ENCODE data around the gene TULP4. TPM values are rescaled to one million over a fixed set of nuclear protein-coding genes. Genes with fewer than 3 reads are reported as not detected.
"Not testable (repeated sequence)": the region's sequence is repeated elsewhere in the genome, so short reads cannot be mapped to it uniquely, and the experiment has no call there.

Gene TULP4
- polyA plus RNA-seq, 10 donors: 13.1 to 21.9 (median 17.9) TPM

DNA sequence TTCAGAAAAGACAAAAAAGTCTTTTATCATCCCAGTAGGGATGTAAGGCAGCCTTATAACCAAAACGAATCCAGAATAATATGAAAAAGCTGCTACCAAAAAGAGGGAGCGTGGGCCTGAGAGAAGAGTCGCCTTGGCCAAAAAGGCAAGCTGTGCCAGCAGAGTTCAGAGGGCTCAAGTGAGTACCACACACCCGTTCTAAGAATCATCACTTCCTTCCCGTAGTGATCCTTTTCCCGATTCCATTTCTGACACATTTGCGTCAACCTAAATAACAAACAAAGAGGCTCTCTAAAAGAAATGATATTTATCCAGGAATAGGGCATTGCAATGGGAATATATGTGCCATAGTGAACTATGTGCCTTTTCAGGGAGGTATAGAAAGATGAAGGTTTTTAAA, 243.8 kb downstream of the TULP4 start:
- no peak for DNase-seq

DNA sequence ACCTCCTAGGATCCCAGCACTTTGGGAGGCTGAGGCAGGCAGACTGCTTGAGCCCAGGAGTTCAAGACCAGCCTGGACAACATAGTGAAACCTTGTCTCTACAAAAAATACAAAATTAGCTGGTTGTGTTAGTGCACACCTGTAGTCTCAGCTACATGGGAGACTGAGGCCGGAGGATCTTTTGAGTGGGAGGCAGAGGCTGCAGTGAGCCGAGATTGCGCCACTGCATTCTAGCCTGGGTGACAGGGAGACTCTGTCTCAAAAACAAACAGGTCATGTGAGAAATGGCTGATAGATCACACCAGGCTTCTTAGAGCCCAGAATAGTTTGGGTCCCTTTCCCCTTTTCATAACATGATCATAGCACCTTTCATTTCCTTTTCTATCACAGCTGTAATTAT, 244.8 kb downstream of the TULP4 start:
- not testable (repeated sequence) for DNase-seq

DNA sequence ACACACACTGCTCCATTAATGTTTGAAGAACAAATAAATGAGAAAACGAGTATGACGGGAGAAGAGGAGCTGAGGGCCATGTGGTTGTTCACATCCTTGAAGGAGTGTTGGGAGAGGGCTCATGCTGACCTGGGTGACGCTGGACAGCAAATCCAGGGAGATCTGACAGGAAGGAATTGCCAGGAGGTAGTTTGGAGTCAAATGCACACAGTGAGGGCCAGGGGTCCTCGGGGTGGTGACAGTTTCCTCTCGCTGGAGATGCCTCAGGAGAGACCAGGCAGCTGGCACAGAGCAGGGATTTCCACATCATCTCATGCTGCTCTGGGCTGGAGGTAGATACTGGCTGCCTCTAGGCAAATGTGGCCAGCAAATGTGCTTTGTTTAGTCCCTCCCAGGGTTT, 245.7 kb downstream of the TULP4 start:
- no peak for DNase-seq

DNA sequence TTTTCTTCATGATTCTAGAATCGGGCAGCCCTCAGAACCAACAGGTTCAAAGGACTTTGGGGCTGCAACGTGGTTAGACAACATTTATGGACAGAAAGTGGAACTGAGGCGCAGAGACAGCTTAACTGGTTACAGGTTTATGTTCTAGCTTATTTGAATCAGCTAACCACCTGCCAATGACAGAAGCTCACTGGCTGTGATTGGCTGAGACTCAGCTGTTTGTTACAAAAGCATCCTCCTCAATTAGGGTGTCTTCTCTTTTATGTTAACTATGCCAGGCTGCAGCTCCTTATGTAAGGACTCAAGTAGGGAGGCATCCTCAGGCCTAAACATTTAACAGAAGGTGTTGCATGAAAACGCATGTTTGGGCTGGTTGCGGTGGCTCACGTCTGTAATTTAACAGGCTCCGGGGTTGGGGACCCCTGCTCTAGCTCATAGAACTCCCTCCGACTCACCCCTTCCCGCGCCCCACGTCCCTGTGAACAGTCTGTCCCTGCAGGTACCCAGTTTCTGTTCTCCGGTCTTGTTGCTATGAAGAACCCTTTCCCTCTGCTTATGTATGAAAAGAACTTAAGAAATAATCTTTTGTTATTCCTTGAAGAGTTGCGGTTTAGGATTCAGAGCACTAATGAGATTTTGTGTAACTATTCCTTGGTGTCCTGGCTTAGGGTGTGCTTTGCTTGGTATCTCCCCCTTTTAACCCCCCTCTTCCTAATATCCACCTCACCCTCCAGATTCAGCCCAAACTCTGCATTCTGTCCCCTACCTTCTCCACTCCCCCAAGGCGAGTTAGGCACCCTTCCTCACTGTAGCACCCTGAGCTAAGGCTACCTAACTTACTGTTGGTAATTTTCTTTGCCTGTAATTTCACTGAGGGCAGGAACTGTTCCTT, 246.4 kb downstream of the TULP4 start:
- no peak for DNase-seq

DNA sequence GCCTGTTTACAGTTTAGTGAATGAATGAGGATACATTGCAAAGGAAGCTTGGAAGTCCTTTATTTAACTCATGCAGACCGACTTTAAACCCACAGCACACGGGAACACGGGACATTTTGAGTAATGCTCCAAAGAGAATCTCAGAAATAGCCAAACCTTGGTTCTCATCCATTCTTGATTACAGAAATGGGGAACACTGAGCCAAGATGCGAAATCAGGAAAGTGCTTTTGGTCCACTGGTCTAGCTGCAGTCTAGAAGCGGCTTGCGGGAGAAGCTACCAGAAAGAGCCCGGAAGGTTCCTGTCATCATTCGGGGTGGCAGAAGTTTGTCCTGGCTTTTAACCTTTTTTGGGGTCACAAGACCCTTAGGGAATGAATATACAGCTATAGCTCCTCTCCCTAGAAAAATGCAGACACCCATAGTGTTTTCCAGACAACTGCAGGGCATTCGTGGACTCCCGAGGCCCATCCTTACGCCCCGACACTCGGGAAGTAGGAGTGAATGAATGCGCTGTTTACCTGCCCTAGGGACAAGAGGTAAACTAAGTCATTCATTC, 247.2 kb downstream of the TULP4 start:
- no peak for DNase-seq

DNA sequence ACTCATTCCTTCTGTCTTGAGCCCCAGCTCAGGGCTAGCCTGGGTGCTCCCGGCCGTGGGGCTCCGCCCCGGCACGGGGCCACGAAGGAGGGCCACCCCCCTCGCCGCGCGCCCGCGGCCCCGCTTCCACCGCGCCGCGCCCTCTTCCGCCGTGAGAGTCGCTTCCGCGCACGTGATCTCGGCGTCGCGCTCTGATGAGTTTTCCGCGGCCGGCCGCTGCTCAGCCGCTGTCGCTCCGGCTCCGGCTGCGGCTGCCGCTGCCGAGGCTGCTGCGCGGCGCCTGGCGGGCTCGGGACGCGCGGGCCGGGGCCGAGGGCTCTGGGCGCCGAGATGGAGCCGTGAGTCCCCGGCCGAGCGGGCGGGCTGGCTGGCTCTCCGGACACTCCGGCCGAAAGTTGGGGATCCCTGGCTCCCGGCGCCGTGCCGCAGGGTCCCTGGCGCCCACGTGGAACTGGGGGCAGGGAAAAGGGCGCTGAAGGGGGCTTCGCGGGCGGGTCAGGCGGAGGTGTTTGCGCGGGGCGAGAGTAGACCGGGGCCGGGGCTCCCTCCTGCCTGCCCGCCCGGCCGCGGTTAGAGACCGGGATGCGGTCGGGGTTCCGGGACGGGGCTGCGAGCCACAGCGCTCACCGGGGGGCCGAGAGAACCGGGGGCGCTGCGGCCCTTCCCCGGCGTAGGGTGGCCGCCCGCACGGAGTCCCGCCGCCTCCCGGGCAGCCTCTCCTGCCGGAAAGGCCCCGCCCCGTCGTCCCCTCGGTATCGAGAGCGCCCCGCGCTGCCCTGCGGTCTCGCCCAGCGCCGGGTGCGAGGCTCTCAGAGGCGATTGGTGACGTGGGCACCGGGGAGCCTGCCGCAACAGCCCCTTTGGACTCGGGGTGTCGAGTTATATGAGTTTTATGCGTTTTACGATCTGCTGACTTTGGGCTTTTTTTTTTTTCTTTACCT, 247.9 kb downstream of the TULP4 start, which contains the start of gene TMEM181:
Gene TMEM181 (plus strand): TSS at position 197 of the 941 bp plus-strand sequence. CDS start 134 bp downstream, at position 331.
- peak; percentile 82 to 95 (median 93) for DNase-seq

DNA sequence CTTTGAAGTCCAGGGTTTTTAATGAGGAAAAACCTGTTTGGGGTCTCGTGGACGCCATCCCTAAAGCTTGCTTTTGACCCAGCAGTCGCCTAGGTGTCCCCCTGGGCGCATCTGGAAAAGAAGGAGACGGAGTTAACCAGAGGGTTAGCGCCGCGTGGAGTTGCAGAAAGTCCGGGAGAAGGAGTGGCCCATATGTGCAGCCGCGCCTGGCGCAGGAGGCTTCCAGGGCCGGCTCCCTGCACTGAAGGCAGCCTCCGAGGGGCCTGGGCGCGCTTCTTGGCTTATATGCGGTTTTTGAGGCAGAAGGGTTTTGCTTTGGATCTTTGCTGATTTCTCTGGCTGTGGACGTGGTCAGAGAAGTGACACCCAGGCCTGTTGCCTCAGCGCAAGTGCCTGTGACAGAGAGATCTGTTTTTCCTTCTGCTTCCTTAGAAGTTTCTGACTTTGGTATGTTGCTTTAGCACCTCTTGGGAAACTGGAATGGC, 248.6 kb downstream of the TULP4 start:
- DNase-seq: peak in 1 of 3 donors; percentile 33

Other genes starting within 250 kb of the TULP4 start
- gene SERAC1, start 144.2 kb upstream of the TULP4 start, polyA plus RNA-seq (ENCODE audit: insufficient read length in 10 of 10): 1 to 10 TPM; 4.8 to 7.8 (median 6.2) TPM
- 10 to 100 TPM; 31.0 to 38.0 (median 31.9) TPM for gene GTF2H5, start 144.1 kb upstream of the TULP4 start, polyA plus RNA-seq (ENCODE audit: insufficient read length in 10 of 10)
- 10 to 100 TPM; 14.0 to 21.5 (median 19.2) TPM for gene TMEM181, start 247.6 kb downstream of the TULP4 start, polyA plus RNA-seq (ENCODE audit: insufficient read length in 10 of 10)